Measurements from ENCODE around the gene HECA. TPM values are rescaled to one million over a fixed set of nuclear protein-coding genes. Genes with fewer than 3 reads are reported as not detected.

Gene HECA
- total RNA-seq, 1 donor from 2014 or later, result 38.3 TPM

GRCh38 chr6:139148557-139149235, 13.8 kb downstream of the HECA start:
- H3K36me3 Mint-ChIP-seq (ENCODE audit: low read depth), result peaks cover 2% of the 10 kb centered on the region
- ATAC-seq (ENCODE audit: low read depth) (no peak), DNase-seq (no peak)
- no peaks in the 10 kb centered on the region for H3K27me3 Mint-ChIP-seq
- peaks cover 88% of the 10 kb centered on the region for H3K4me1 Mint-ChIP-seq
- no peak overlapping the region for H3K27ac Mint-ChIP-seq
- ChIA-PET POLR2A (interaction anchor here (0.6 to 0.7 kb wide), 3 partner anchors 36 to 142 kb away, joined by 3 to 14 read pairs (median 4); no protein-coding TSS in a partner anchor), CTCF (interaction anchor here (0.7 to 1.3 kb wide), 4 partner anchors 9 to 216 kb away, joined by 3 to 4 read pairs (median 3); no protein-coding TSS in a partner anchor)
- no peaks in the 10 kb centered on the region for H3K9me3 Mint-ChIP-seq
- H3K4me3 Mint-ChIP-seq, result no peak overlapping the region
- no peak for TF ChIP-seq CTCF (IDR thresholded peaks at IDR 0.05)
- intact Hi-C loops (cut with micrococcal nuclease), result no loop called here

GRCh38 chr6:139149383-139149782, 14.5 kb downstream of the HECA start:
- Mint-ChIP-seq H3K27me3 (no peaks in the 10 kb centered on the region), H3K36me3 (ENCODE audit: low read depth) (peaks cover 5% of the 10 kb centered on the region), H3K4me3 (no peak overlapping the region), H3K27ac (no peak overlapping the region), H3K4me1 (peaks cover 86% of the 10 kb centered on the region), H3K9me3 (no peaks in the 10 kb centered on the region)
- CTCF ChIA-PET, result interaction anchor here (0.7 to 1.3 kb wide), 4 partner anchors 10 to 215 kb away, joined by 3 to 4 read pairs (median 3); no protein-coding TSS in a partner anchor
- DNase-seq (no peak), ATAC-seq (ENCODE audit: low read depth) (no peak)
- POLR2A ChIA-PET, result interaction anchor here (2.1 kb wide), 1 partner anchor 12 kb away, joined by 5 read pairs; no protein-coding TSS in a partner anchor
- intact Hi-C loops (cut with micrococcal nuclease), result no loop called here
- TF ChIP-seq CTCF (IDR thresholded peaks at IDR 0.05), result no peak

- Mint-ChIP-seq H3K4me1 (peaks cover 82% of the 10 kb centered on the region), H3K27me3 (no peaks in the 10 kb centered on the region), H3K36me3 (ENCODE audit: low read depth) (peaks cover 12% of the 10 kb centered on the region), H3K4me3 (no peak overlapping the region), H3K9me3 (no peaks in the 10 kb centered on the region), H3K27ac (no peak overlapping the region)
- no peak for TF ChIP-seq CTCF (IDR thresholded peaks at IDR 0.05)
- intact Hi-C loops (cut with micrococcal nuclease), result loop anchor here (2.0 kb wide), 1 partner anchor 14 kb away; no protein-coding TSS in a partner anchor
- CTCF ChIA-PET, result no interaction called here
- no peak for DNase-seq
- POLR2A ChIA-PET, result interaction anchor here (0.8 to 2.1 kb wide), 2 partner anchors 9 to 14 kb away, joined by 3 to 5 read pairs; no protein-coding TSS in a partner anchor
- no peak for ATAC-seq (ENCODE audit: low read depth)
These were observed 16.0 kb downstream of the HECA start for GRCh38 chr6:139150920-139151319.

GRCh38 chr6:139151425-139152087, 16.7 kb downstream of the HECA start:
- Mint-ChIP-seq H3K4me3 (no peak overlapping the region), H3K4me1 (peaks cover 79% of the 10 kb centered on the region), H3K27me3 (no peaks in the 10 kb centered on the region), H3K36me3 (ENCODE audit: low read depth) (peaks cover 17% of the 10 kb centered on the region), H3K9me3 (no peaks in the 10 kb centered on the region), H3K27ac (peak overlapping the region; percentile 56)
- intact Hi-C loops (cut with micrococcal nuclease), result loop anchor here (2.0 kb wide), 1 partner anchor 15 kb away; no protein-coding TSS in a partner anchor
- ChIA-PET CTCF (no interaction called here), POLR2A (interaction anchor here (0.8 to 1.4 kb wide), 2 partner anchors 8 to 223 kb away, joined by 3 to 4 read pairs; partner anchors contain the start of gene CITED2)
- DNase-seq (no peak), ATAC-seq (ENCODE audit: low read depth) (no peak)
- no peak for TF ChIP-seq CTCF (IDR thresholded peaks at IDR 0.05)
